Epithelial cell of esophagus (primary cell): ENCODE measurements around the gene SH2D3C.
A peak's percentile ranks its signal among the peaks of the same experiment; 100 is the strongest.

Source experiments
- DNase-seq: peaks from one replicate; pipeline ENCODE4 v3.0.0; 2010; ENCODE audit warnings: low read depth
- H3K4me3 ChIP-seq: 2 replicates; pipeline ENCODE4 v1.5.1; 2011; ENCODE audit warnings: mild to moderate bottlenecking, low read length, control low read depth
- TF ChIP-seq, protein P1 (sequence below): IDR thresholded peaks from 2 replicates; pipeline ENCODE4 v1.5.1; 2011; ENCODE audit warnings: low read depth, mild to moderate bottlenecking, low read length, control low read depth, inconsistent platforms; ENCODE audit not compliant: insufficient read depth; ENCODE audit errors: missing control alignments

SH2D3C gene

DNA sequence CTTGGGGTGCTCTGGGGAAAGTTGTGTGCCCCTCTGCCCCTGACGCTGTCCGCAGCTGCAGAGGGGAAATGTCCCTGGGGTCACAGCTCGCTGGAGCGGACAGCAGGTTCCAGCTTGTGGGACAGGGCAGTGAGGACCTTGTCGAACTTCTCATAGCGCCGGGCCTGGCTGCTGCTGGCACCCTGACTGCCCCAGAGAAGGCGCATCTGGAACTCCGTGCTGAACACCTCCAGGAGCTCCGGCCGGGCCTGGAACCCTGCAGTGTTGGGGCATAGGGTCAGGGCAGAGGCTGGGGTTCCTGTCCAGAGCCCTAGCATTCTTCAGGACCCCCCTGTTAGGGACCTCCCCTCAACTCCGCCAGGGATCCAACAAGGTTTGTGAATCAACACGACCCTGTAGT is 39.8 kb downstream of the SH2D3C start:
- H3K4me3 ChIP-seq = no peak overlapping the region
- no peak for DNase-seq
- TF ChIP-seq, protein P1, sequence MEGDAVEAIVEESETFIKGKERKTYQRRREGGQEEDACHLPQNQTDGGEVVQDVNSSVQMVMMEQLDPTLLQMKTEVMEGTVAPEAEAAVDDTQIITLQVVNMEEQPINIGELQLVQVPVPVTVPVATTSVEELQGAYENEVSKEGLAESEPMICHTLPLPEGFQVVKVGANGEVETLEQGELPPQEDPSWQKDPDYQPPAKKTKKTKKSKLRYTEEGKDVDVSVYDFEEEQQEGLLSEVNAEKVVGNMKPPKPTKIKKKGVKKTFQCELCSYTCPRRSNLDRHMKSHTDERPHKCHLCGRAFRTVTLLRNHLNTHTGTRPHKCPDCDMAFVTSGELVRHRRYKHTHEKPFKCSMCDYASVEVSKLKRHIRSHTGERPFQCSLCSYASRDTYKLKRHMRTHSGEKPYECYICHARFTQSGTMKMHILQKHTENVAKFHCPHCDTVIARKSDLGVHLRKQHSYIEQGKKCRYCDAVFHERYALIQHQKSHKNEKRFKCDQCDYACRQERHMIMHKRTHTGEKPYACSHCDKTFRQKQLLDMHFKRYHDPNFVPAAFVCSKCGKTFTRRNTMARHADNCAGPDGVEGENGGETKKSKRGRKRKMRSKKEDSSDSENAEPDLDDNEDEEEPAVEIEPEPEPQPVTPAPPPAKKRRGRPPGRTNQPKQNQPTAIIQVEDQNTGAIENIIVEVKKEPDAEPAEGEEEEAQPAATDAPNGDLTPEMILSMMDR = no peak

DNA sequence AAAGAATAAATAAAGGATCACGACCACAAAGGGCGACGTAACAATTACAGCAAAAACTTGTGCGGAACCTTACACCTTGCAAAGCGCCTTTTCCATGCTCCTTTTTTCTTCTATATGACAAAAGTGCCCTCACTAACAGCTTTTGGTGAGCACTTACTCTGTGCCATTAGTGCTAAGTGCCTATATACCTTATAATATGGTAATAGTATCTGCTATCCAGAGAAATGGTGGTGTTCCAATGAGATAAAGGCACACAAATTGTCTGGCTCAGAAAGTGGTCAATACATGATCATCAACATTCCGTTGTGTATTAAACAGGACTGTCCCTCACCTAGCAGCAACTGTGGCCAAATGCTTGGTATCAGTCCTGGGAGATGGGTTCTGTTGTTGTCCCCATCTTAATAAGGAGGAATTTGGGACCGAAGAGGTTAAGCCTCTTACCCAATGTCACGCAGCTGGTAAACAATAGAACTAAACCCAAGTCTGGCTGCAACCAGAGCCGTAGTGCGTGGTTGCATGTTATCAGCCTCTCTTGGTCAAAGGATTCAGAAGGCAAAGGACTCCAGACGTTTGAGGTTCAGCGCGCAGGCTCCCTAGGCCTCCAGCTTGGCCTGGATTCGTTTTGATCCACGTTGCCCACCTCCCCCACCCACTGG is 42.8 kb downstream of the SH2D3C start:
- DNase-seq = no peak
- TF ChIP-seq, protein P1 = no peak
- no peak overlapping the region for H3K4me3 ChIP-seq

DNA sequence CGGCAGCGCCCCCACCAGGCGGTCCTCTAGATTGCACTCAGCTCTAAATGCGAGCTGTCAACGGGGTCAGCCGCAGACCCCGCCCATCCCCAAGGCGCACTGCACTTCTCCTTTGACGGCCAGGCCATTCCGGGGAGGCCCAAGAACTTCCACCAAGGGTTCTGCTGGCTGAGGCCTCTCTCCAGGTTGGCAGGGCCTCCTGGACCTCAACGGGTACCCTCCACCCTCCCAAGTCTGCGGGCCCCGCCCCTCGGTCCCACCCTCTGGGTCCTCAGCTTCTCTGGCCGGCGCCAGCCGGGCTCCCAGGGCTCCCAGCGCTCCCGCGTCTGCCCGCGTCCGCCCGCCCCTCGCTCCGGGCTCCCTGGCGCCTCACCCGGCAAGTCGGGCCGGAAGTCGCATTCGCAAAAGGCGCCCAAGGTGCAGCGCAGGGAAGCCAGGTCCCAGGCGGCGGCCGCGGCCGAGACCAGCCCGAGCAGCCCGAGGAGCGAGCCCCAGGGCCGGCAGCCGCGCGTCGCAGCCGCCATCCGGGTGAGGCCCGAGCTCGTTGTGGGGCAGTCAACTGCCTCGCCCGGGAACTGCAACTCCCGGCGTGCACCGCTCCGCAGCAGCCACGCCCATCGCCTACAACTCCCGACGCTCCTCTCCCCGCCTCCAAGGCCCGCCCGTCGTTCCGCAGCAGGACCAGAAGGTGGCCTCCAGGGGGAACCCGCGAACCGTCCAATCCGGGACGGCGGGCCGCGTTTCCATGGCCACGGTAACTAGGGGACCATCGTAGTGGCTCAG is 43.5 kb downstream of the SH2D3C start, which contains the start of gene TOR2A:
Gene TOR2A (minus strand): TSS at position 548 of the 783 bp plus-strand sequence. CDS start 24 bp downstream, at position 524.
- H3K4me3 ChIP-seq = peak within 1 kb of the TSS; percentile 78
- TF ChIP-seq, protein P1 = peak; percentile 92
- DNase-seq = peak; percentile 98

DNA sequence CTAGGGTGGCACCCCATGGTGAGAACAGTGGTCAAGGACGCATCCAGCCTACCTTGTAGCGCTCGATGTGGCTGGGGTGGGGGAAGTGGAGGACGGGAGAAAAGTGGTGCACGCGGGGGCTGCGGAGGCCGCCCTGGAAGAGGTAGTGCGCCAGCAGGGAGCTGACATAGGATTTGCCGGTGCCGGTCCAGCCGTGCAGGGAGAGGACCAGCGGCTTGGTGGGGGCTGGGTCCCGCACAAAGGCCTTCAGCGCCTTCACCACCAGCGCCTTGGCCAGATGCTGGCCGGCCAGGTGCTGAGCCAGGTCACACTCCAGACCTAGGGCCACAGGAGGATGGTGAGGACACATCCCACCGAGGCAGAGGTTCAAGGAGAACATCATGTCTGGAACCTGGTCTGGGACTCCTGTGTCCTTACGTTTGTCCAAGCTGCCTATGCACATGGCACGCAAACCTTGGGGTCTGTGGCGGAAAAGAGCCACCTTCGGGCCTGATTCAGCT is 44.2 kb downstream of the SH2D3C start:
- DNase-seq = no peak
- peak overlapping the region; percentile 78 for H3K4me3 ChIP-seq

DNA sequence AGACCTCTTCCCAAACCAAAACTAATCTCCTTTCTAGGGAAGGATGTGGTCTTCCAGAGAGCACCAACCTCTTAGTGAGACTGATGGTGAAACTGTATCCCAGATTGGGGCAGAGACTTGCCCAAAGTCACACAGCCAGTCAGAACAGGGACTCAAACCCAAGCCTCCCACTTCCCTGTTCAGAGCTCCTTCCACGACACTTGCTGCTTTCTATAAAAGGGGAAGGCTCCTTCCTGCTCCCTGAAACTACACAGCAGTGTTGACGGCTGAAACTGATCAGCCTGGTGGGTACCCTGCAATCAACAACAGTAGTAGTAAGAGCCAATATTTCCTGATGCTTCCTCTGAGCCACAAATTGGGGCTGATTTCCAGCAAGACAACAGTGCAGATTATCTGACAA is 44.9 kb downstream of the SH2D3C start:
- TF ChIP-seq, protein P1 = no peak
- no peak overlapping the region for H3K4me3 ChIP-seq
- no peak for DNase-seq

More for the DNA sequence above, 44.2 kb downstream of the SH2D3C start:
- TF ChIP-seq, protein P1 = no peak

DNA sequence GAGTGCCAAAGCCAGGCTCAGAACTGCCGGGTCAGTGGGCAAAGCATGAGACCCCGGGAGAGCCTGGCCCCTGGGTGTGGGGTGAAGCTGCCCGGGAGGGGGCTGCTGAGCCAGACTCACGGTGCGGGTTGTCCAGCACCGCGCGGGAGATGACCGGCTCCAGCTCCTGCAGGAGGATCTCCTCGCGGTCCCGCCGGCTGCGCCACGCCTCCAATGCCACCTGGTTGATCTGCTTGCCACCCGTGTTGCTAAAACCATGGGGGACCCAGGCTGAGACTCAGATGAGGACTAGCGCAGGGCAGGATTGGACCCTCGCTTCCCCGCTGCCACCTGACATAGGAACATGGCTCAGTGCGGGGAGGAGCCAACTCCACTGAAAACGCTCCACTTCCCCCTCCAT is 46.0 kb downstream of the SH2D3C start:
- H3K4me3 ChIP-seq = no peak overlapping the region
- DNase-seq = no peak
- TF ChIP-seq, protein P1 = no peak
